BLaER1 treated with 17β-estradiol and CSF1 and Interleukin-3, amounts not matched to agents 10 nM and 100 nM (cell line): ENCODE data around the gene ARHGEF19.

Experiments
- H3K27ac ChIP-seq, 11 experiments: shearing (Covaris generic); formaldehyde crosslinking; 2 replicates each; pipeline ENCODE4 v1.8.1; 2022
- H3K27me3 ChIP-seq, 11 experiments: shearing (Covaris generic); formaldehyde crosslinking; 2 replicates each; pipeline ENCODE4 v1.8.1; 2022
- H3K36me3 ChIP-seq, 11 experiments: shearing (Covaris generic); formaldehyde crosslinking; 2 replicates each; pipeline ENCODE4 v1.8.1; 2022
- H3K4me1 ChIP-seq, 10 experiments: shearing (Covaris generic); formaldehyde crosslinking; 2 replicates each; pipeline ENCODE4 v1.8.1; 2022
- H3K4me2 ChIP-seq, 11 experiments: shearing (Covaris generic); formaldehyde crosslinking; 2 replicates each; pipeline ENCODE4 v1.8.1; 2022
- H3K4me3 ChIP-seq, 10 experiments: shearing (Covaris generic); formaldehyde crosslinking; 2 replicates each; pipeline ENCODE4 v1.8.1; 2022
- H3K9ac ChIP-seq, 11 experiments: shearing (Covaris generic); formaldehyde crosslinking; 2 replicates each; pipeline ENCODE4 v1.8.1; 2022
- H3K9me3 ChIP-seq, 11 experiments: shearing (Covaris generic); formaldehyde crosslinking; replicated peaks in 1 of 11; 2 replicates each; pipeline ENCODE4 v1.8.1; 2022
- H4K20me1 ChIP-seq, 11 experiments: shearing (Covaris generic); formaldehyde crosslinking; 2 replicates each; pipeline ENCODE4 v1.8.1; 2022
- Cebpa-rat ChIP-seq, 11 experiments: shearing (Covaris generic); IDR thresholded peaks; 2 replicates each; pipeline ENCODE4 v1.8.1; 2022

The ARHGEF19 gene

GRCh38 chr1:16206547-16207317 lies 5.7 kb downstream of the ARHGEF19 start:
- no peaks in the 10 kb centered on the region for H3K27me3 ChIP-seq
- H3K4me2 ChIP-seq, result peak overlapping the region; percentile 73 to 99 (median 97)
- H3K36me3 ChIP-seq, result peaks cover 0 to 36% (median 15%) of the 10 kb centered on the region in 11 experiments; a peak in 15 of 22 replicates
- peak overlapping the region; percentile 81 to 92 (median 88) for H3K9ac ChIP-seq
- peak overlapping the region; percentile 67 to 98 (median 96) for H3K27ac ChIP-seq
- H3K9me3 ChIP-seq, result no peaks in the 10 kb centered on the region
- TF ChIP-seq Cebpa-rat (IDR thresholded peaks at IDR 0.05), result no peak
- H3K4me3 ChIP-seq, result peak overlapping the region; percentile 51 to 66 (median 64)
- peaks cover 31 to 47% (median 36%) of the 10 kb centered on the region in 10 experiments for H3K4me1 ChIP-seq
- 0 out of 22 replicates have a peak, but pooled peaks cover 0 to 4% (median 0%) of the 10 kb centered on the region in 11 experiments for H4K20me1 ChIP-seq

- peak overlapping the region; percentile 80 to 92 (median 88) for H3K9ac ChIP-seq
Observed at GRCh38 chr1:16205891-16206546, 6.4 kb downstream of the ARHGEF19 start.

GRCh38 chr1:16205334-16205671 lies 7.1 kb downstream of the ARHGEF19 start:
- H3K36me3 ChIP-seq, result peaks cover 0 to 50% (median 28%) of the 10 kb centered on the region in 11 experiments; a peak in 16 of 22 replicates
- H3K27me3 ChIP-seq, result no peaks in the 10 kb centered on the region
- peak overlapping the region; percentile 80 to 92 (median 88); a peak in 20 of 22 replicates for H3K9ac ChIP-seq
- H3K4me1 ChIP-seq, result peaks cover 31 to 48% (median 36%) of the 10 kb centered on the region in 10 experiments
- peak overlapping the region in 7 of 10 experiments; percentile 59 to 73 (median 64); a peak in 13 of 20 replicates for H3K4me3 ChIP-seq
- peak overlapping the region; percentile 89 to 99 (median 98) for H3K4me2 ChIP-seq
- H4K20me1 ChIP-seq, result 0 out of 22 replicates have a peak, but pooled peaks cover 0 to 4% (median 0%) of the 10 kb centered on the region in 11 experiments
- H3K9me3 ChIP-seq, result no peaks in the 10 kb centered on the region
- peak overlapping the region in 10 of 11 experiments; percentile 84 to 98 (median 96); a peak in 19 of 22 replicates for H3K27ac ChIP-seq
- no peak for TF ChIP-seq Cebpa-rat (IDR thresholded peaks at IDR 0.05)

More at GRCh38 chr1:16205891-16206546, 6.4 kb downstream of the ARHGEF19 start:
- Histone ChIP-seq H3K4me1 (peaks cover 31 to 47% (median 36%) of the 10 kb centered on the region in 10 experiments), H3K9me3 (no peaks in the 10 kb centered on the region), H3K4me2 (peak overlapping the region; percentile 89 to 99 (median 98)), H3K27ac (peak overlapping the region; percentile 79 to 98 (median 96)), H3K4me3 (peak overlapping the region; percentile 48 to 73 (median 64)), H4K20me1 (0 out of 22 replicates have a peak, but pooled peaks cover 0 to 4% (median 0%) of the 10 kb centered on the region in 11 experiments), H3K27me3 (no peaks in the 10 kb centered on the region), H3K36me3 (peaks cover 0 to 43% (median 22%) of the 10 kb centered on the region in 11 experiments; a peak in 16 of 22 replicates)
- peak in 8 of 11 experiments; percentile 30 to 73 (median 64); a peak in 9 of 22 replicates for TF ChIP-seq Cebpa-rat (IDR thresholded peaks at IDR 0.05)

- Histone ChIP-seq H3K36me3 (peaks cover 0 to 55% (median 32%) of the 10 kb centered on the region in 11 experiments; a peak in 16 of 22 replicates), H3K9ac (peak overlapping the region in 9 of 11 experiments; percentile 80 to 92 (median 89); a peak in 15 of 22 replicates), H3K27me3 (no peaks in the 10 kb centered on the region), H3K9me3 (no peaks in the 10 kb centered on the region), H4K20me1 (peaks cover 0 to 7% (median 0%) of the 10 kb centered on the region in 11 experiments; a peak in 1 of 22 replicates), H3K4me1 (peaks cover 31 to 50% (median 37%) of the 10 kb centered on the region in 10 experiments), H3K4me2 (peak overlapping the region; percentile 89 to 99 (median 98)), H3K4me3 (peak overlapping the region in 4 of 10 experiments; percentile 59 to 73 (median 64); a peak in 3 of 20 replicates), H3K27ac (peak overlapping the region in 9 of 11 experiments; percentile 85 to 98 (median 96); a peak in 18 of 22 replicates)
- no peak for TF ChIP-seq Cebpa-rat (IDR thresholded peaks at IDR 0.05)
Observed at GRCh38 chr1:16204634-16205333, 7.7 kb downstream of the ARHGEF19 start.

- Histone ChIP-seq H4K20me1 (peaks cover 0 to 12% (median 0%) of the 10 kb centered on the region in 11 experiments; a peak in 3 of 22 replicates), H3K4me1 (peaks cover 35 to 53% (median 42%) of the 10 kb centered on the region in 10 experiments), H3K9ac (peak overlapping the region in 4 of 11 experiments; percentile 87 to 91 (median 89); a peak in 1 of 22 replicates), H3K27ac (peak overlapping the region in 5 of 11 experiments; percentile 95 to 98 (median 96); a peak in 9 of 22 replicates), H3K4me2 (peak overlapping the region in 1 of 11 experiments; percentile 99; a peak in 1 of 22 replicates), H3K27me3 (no peaks in the 10 kb centered on the region), H3K36me3 (peaks cover 0 to 61% (median 32%) of the 10 kb centered on the region in 11 experiments; a peak in 16 of 22 replicates), H3K4me3 (no peak overlapping the region), H3K9me3 (no peaks in the 10 kb centered on the region)
- TF ChIP-seq Cebpa-rat (IDR thresholded peaks at IDR 0.05), result no peak
Observed at GRCh38 chr1:16204216-16204615, 8.2 kb downstream of the ARHGEF19 start.

- peaks cover 0 to 19% (median under 1%) of the 10 kb centered on the region in 11 experiments; a peak in 4 of 22 replicates for H4K20me1 ChIP-seq
- H3K27me3 ChIP-seq, result no peaks in the 10 kb centered on the region
- H3K9me3 ChIP-seq, result no peaks in the 10 kb centered on the region
- no peak overlapping the region for H3K27ac ChIP-seq
- H3K36me3 ChIP-seq, result peaks cover 0 to 68% (median 34%) of the 10 kb centered on the region in 11 experiments; a peak in 16 of 22 replicates
- peak overlapping the region in 2 of 11 experiments; percentile 3 to 15; a peak in 1 of 22 replicates for H3K9ac ChIP-seq
- no peak overlapping the region for H3K4me3 ChIP-seq
- peaks cover 34 to 52% (median 44%) of the 10 kb centered on the region in 10 experiments for H3K4me1 ChIP-seq
- peak overlapping the region in 1 of 11 experiments; percentile 2; a peak in 1 of 22 replicates for H3K4me2 ChIP-seq
- TF ChIP-seq Cebpa-rat (IDR thresholded peaks at IDR 0.05), result no peak
Observed at GRCh38 chr1:16203550-16203949, 8.9 kb downstream of the ARHGEF19 start.

GRCh38 chr1:16202281-16203210 lies 9.9 kb downstream of the ARHGEF19 start:
- Histone ChIP-seq H3K9ac (0 out of 22 replicates have a peak overlapping the region, but pooled peaks of 1 of the 11 experiments have one; percentile 3), H3K27ac (no peak overlapping the region), H3K4me1 (peaks cover 23 to 44% (median 35%) of the 10 kb centered on the region in 10 experiments), H3K27me3 (no peaks in the 10 kb centered on the region), H3K36me3 (peaks cover 0 to 78% (median 34%) of the 10 kb centered on the region in 11 experiments; a peak in 16 of 22 replicates), H3K9me3 (no peaks in the 10 kb centered on the region), H3K4me3 (no peak overlapping the region), H4K20me1 (peaks cover 0 to 22% (median 4%) of the 10 kb centered on the region in 11 experiments; a peak in 4 of 22 replicates), H3K4me2 (no peak overlapping the region)
- no peak for TF ChIP-seq Cebpa-rat (IDR thresholded peaks at IDR 0.05)
